Activated T-cell treated with anti-CD3 and anti-CD28 coated beads for 24 hours (primary cell): ENCODE measurements around the gene SPTB.

ENCODE experiments used
- DNase-seq: peaks from one replicate; pipeline ENCODE4 v3.0.0-alpha.2; 2020; ENCODE audit warnings: low read depth

Gene SPTB

GRCh38 chr14:64885559-64885958 is 5.9 kb upstream of the SPTB start:
- DNase-seq = no peak

GRCh38 chr14:64880221-64881121 is 764 bp upstream of the SPTB start:
- DNase-seq = peak; percentile 48

GRCh38 chr14:64878837-64879634 is 671 bp downstream of the SPTB start:
- DNase-seq = no peak

- no peak for DNase-seq
Measured at GRCh38 chr14:64877846-64878245, 1.9 kb downstream of the SPTB start.

- no peak for DNase-seq
Measured at GRCh38 chr14:64875350-64875749, 4.4 kb downstream of the SPTB start.

- DNase-seq = no peak
Measured at GRCh38 chr14:64873506-64874219, 6.0 kb downstream of the SPTB start.

- DNase-seq = no peak
Measured at GRCh38 chr14:64871344-64871743, 8.4 kb downstream of the SPTB start.

GRCh38 chr14:64870160-64870559 is 9.5 kb downstream of the SPTB start:
- DNase-seq = no peak

GRCh38 chr14:64868841-64869240 is 10.9 kb downstream of the SPTB start:
- DNase-seq = no peak

GRCh38 chr14:64868379-64868778 is 11.3 kb downstream of the SPTB start:
- DNase-seq = no peak

- no peak for DNase-seq
Measured at GRCh38 chr14:64867182-64867581, 12.5 kb downstream of the SPTB start.

GRCh38 chr14:64865992-64866391 is 13.7 kb downstream of the SPTB start:
- no peak for DNase-seq

- DNase-seq = no peak
Measured at GRCh38 chr14:64865109-64865508, 14.6 kb downstream of the SPTB start.

- no peak for DNase-seq
Measured at GRCh38 chr14:64864258-64864657, 15.4 kb downstream of the SPTB start.

GRCh38 chr14:64861916-64862315 is 17.8 kb downstream of the SPTB start:
- DNase-seq = no peak

- DNase-seq = no peak
Measured at GRCh38 chr14:64860039-64860438, 19.7 kb downstream of the SPTB start.

- DNase-seq = no peak
Measured at GRCh38 chr14:64857979-64858744, 21.5 kb downstream of the SPTB start.

- no peak for DNase-seq
Measured at GRCh38 chr14:64856529-64857445, 22.9 kb downstream of the SPTB start.

GRCh38 chr14:64855721-64856528 is 23.8 kb downstream of the SPTB start:
- DNase-seq = no peak
